Measurements from ENCODE around the gene METTL4.

Gene METTL4

GRCh38 chr18:2571200-2572170, at the start of gene METTL4, which contains the start of gene NDC80:
TSS of gene METTL4 (minus strand) at chr18:2571505. CDS start at chr18:2567216, 4,289 bp downstream.
TSS of gene NDC80 (plus strand) at chr18:2571557. CDS start at chr18:2572986, 1,429 bp downstream.
- DNase-seq (ENCODE audit: low read depth) = peak; percentile 75

- no peak for DNase-seq (ENCODE audit: low read depth)
These were observed 46.7 kb upstream of the METTL4 start for GRCh38 chr18:2618009-2618408.

GRCh38 chr18:2617401-2617998, 46.2 kb upstream of the METTL4 start:
- DNase-seq (ENCODE audit: low read depth) = no peak

- DNase-seq (ENCODE audit: low read depth) = no peak
These were observed 41.7 kb upstream of the METTL4 start for GRCh38 chr18:2612996-2613395.

GRCh38 chr18:2610549-2610948, 39.2 kb upstream of the METTL4 start:
- no peak for DNase-seq (ENCODE audit: low read depth)

- no peak for DNase-seq (ENCODE audit: low read depth)
These were observed 38.3 kb upstream of the METTL4 start for GRCh38 chr18:2609604-2610003.

- no peak for DNase-seq (ENCODE audit: low read depth)
These were observed 35.0 kb upstream of the METTL4 start for GRCh38 chr18:2606335-2606734.

- no peak for DNase-seq (ENCODE audit: low read depth)
These were observed 31.5 kb upstream of the METTL4 start for GRCh38 chr18:2602844-2603243.

- no peak for DNase-seq (ENCODE audit: low read depth)
These were observed 26.3 kb upstream of the METTL4 start for GRCh38 chr18:2597639-2598038.

GRCh38 chr18:2590303-2590702, 19.0 kb upstream of the METTL4 start:
- DNase-seq (ENCODE audit: low read depth) = no peak

GRCh38 chr18:2589345-2590068, 18.2 kb upstream of the METTL4 start:
- DNase-seq (ENCODE audit: low read depth) = no peak

- no peak for DNase-seq (ENCODE audit: low read depth)
These were observed 17.5 kb upstream of the METTL4 start for GRCh38 chr18:2588666-2589344.

GRCh38 chr18:2587788-2588187, 16.5 kb upstream of the METTL4 start:
- no peak for DNase-seq (ENCODE audit: low read depth)

GRCh38 chr18:2573408-2573807, 2.1 kb upstream of the METTL4 start:
- no peak for DNase-seq (ENCODE audit: low read depth)

GRCh38 chr18:2572892-2573291, 1.6 kb upstream of the METTL4 start:
- DNase-seq (ENCODE audit: low read depth) = no peak

- DNase-seq (ENCODE audit: low read depth) = no peak
These were observed 865 bp upstream of the METTL4 start for GRCh38 chr18:2572171-2572569.

GRCh38 chr18:2570772-2571199, 519 bp downstream of the METTL4 start:
- DNase-seq (ENCODE audit: low read depth) = no peak

- DNase-seq (ENCODE audit: low read depth) = no peak
These were observed 1.7 kb downstream of the METTL4 start for GRCh38 chr18:2569338-2570207.

- DNase-seq (ENCODE audit: low read depth) = no peak
These were observed 2.7 kb downstream of the METTL4 start for GRCh38 chr18:2568605-2569004.

GRCh38 chr18:2568129-2568528, 3.2 kb downstream of the METTL4 start:
- no peak for DNase-seq (ENCODE audit: low read depth)

- no peak for DNase-seq (ENCODE audit: low read depth)
These were observed 6.9 kb downstream of the METTL4 start for GRCh38 chr18:2564373-2564772.

Measured in activated T-cell treated with anti-CD3 and anti-CD28 coated beads for 1 hour (primary cell).